RWPE1 (cell line): Measurements from ENCODE around the gene POLR2J2.
"Not testable (repeated sequence)": the region's sequence is repeated elsewhere in the genome, so short reads cannot be mapped to it uniquely, and the experiment has no call there.

Experiments
- CTCF ChIA-PET: fragments of 350-600 bp; sonication (Branson Sonifier 250); formaldehyde crosslinking; extraction: SDS; loops from one replicate; lab custom pipeline; 2021; lab: Yijun Ruan, JAX
- POLR2A ChIA-PET: fragments of 400-600 bp; formaldehyde crosslinking; extraction: SDS; loops from one replicate; lab custom pipeline; 2020; ENCODE audit warnings: antibody characterized with exemption; ENCODE audit not compliant: low non-redundant PET; lab: Yijun Ruan, JAX
- DNase-seq: peaks from one replicate; pipeline ENCODE4 v3.0.0; 2012; ENCODE audit warnings: low spot score
- H3K27ac ChIP-seq: fragments of 450-650 bp; 2 replicates; pipeline ENCODE4 v1.5.1; 2017
- TF ChIP-seq, protein P1 (sequence below): fragments of 450-650 bp; conservative IDR thresholded peaks from 2 replicates; pipeline ENCODE4 v1.5.1; 2017; ENCODE audit warnings: low read depth, mild to moderate bottlenecking

The POLR2J2 gene

DNA sequence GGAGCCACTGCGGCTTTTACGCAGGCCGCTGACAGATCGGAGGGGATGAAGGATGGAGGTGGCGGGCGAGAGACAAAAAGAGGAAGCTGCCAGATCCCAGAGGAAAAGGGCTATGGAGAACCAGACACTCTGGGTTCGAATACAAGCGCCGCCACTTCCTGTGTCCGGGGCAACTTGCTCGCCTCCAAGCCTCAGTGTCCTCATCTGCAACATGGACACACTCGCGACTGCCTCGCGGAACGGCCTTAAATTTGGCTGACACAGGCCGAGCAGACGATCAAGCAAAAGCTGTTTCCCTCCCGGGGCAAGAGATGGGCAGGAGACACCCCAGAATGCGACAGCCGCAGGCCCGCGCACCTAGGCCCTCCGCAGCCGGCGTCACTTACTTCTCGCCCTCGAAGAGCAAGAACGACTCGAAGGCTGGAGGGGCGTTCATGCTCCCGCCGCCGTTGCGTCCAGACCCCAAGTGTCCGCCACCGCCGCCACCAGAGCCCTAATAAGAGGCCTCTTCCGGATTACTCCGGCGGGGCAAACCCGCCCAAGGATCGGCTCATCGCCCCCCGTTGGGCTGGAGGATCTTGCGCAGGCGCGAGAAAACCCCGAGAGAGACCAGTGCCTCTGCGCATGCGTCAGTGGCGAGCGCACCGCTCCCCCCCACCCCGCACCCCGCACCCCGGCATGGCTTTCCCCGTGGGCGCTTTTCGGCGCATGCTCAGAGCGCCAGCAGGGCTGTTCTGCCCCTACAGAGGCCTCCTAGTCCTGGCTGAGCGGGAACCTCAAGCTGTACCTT is at the start of gene POLR2J2:
Gene POLR2J2 (minus strand): TSS at position 498 of the 790 bp plus-strand sequence. CDS start 62 bp downstream, at position 436.
- peak within 1 kb of the TSS; percentile 62 for H3K27ac ChIP-seq
- POLR2A ChIA-PET, CTCF ChIA-PET: not testable (repeated sequence)
- TF ChIP-seq, protein P1, sequence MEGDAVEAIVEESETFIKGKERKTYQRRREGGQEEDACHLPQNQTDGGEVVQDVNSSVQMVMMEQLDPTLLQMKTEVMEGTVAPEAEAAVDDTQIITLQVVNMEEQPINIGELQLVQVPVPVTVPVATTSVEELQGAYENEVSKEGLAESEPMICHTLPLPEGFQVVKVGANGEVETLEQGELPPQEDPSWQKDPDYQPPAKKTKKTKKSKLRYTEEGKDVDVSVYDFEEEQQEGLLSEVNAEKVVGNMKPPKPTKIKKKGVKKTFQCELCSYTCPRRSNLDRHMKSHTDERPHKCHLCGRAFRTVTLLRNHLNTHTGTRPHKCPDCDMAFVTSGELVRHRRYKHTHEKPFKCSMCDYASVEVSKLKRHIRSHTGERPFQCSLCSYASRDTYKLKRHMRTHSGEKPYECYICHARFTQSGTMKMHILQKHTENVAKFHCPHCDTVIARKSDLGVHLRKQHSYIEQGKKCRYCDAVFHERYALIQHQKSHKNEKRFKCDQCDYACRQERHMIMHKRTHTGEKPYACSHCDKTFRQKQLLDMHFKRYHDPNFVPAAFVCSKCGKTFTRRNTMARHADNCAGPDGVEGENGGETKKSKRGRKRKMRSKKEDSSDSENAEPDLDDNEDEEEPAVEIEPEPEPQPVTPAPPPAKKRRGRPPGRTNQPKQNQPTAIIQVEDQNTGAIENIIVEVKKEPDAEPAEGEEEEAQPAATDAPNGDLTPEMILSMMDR = peak; percentile 61
- DNase-seq = peak; percentile 91

DNA sequence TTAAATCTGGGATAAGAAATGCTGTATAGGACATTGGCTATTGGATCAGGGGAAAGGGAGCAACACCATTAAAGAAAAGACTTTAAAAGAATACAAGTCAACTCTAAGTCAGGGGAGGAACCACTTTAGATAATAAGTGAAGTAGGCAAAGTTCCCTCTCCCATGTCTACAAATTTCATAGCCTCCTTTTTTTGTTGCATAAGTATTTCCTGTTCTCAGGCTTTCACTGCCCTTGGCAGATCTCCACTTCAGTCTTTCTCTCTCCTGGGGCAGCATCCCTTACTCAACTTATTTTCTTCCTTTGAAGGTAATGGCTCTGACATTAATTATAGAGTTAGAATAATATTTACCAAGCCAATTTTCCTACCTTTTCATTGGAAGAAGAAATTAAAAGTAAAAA is 47.0 kb upstream of the POLR2J2 start:
- POLR2A ChIA-PET, DNase-seq, CTCF ChIA-PET, H3K27ac ChIP-seq: not testable (repeated sequence)

DNA sequence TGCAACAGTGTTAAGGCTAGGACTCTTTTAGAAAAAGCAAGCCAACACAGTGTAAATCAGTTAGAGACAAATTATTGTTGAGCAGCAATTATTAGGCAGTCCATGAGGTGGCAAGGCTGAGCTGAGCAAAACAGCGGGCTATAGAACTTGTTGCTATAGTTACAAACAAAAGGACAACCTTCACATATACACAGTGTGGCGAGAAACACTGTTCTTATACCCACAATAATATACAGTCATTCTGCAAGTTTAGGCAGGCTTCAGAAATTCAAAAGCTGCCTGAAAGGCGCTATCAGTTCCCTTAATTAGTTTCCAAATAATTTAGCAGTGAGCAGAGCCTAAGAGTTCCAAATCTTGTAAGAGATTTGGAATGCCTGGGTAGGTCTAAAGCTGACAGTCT is 44.3 kb upstream of the POLR2J2 start:
- H3K27ac ChIP-seq, POLR2A ChIA-PET, CTCF ChIA-PET: not testable (repeated sequence)
- TF ChIP-seq, protein P1 = peak; percentile 23; the same call in 1 of the 2 replicates
- peak; percentile 3 for DNase-seq

DNA sequence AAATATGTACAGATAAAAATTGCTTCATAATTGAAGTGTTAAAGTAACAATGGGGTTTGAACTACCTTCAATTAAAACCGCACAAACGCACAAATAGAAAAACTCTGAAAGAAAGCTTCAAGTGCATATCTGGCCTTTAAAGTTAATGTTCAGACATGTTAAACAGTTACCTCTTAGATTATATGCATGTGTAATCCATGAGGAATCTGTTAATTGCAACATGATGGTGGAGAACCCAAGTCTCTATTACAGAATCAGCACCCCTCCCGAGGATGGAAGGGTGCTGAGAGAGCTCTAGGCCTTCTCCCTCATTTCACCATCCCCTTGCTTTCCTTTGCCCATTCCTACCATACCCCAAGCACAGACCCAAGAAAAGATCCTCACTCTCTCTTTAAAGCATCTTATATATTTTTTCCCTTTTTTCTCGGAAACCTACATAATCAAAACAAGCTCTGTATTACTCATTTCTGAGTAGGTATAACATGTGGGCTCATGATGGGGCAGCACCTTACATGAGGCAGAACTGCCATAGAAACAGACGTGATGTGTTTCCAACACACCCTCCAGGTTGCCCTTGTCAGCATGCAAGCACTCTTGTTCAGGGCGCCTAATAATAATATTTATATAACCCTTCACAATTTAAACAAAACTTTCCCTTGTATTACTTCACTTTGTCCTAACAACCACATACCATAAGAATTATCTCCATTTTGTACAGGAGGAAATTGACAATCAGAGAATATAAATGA is 43.5 kb upstream of the POLR2J2 start:
- DNase-seq, H3K27ac ChIP-seq, CTCF ChIA-PET, POLR2A ChIA-PET: not testable (repeated sequence)

- POLR2A ChIA-PET, H3K27ac ChIP-seq, CTCF ChIA-PET, DNase-seq: not testable (repeated sequence)
Measured at GRCh38 chr7:102713691-102714080, 42.2 kb upstream of the POLR2J2 start.

DNA sequence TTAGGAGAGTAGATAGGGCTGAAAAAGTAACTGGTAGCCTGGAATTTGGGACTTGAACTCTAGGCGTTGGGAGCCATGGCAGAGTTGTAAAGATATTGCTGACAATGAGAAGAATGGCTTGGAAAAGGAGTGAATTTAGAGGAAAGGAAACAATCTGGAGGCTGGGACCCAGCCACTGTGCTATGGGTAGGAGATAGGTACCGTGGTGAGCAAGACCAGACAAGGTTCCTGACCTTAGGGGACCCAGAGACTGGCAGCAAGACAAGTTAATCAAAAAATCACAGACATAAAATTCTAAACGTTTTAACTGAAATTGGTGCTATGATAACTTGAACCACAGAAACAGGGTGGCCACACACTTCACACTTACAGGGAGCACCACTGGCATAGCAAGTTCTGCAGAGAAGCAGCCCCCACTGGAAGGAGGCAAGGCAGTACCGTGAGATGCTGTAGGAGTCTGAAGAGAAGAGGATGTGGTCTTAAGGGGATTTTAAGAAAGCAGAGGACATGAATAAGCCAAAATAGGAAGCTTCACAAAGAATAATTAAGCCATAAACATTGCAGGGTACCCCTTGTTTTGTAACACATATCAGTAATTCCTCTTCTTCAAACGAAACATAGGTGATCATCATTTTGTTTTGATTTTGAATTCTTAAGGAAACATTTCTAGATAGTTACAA is 41.7 kb upstream of the POLR2J2 start:
- DNase-seq, CTCF ChIA-PET, POLR2A ChIA-PET: not testable (repeated sequence)
- peak overlapping the region; percentile 59; the same call in 1 of the 2 replicates for H3K27ac ChIP-seq

DNA sequence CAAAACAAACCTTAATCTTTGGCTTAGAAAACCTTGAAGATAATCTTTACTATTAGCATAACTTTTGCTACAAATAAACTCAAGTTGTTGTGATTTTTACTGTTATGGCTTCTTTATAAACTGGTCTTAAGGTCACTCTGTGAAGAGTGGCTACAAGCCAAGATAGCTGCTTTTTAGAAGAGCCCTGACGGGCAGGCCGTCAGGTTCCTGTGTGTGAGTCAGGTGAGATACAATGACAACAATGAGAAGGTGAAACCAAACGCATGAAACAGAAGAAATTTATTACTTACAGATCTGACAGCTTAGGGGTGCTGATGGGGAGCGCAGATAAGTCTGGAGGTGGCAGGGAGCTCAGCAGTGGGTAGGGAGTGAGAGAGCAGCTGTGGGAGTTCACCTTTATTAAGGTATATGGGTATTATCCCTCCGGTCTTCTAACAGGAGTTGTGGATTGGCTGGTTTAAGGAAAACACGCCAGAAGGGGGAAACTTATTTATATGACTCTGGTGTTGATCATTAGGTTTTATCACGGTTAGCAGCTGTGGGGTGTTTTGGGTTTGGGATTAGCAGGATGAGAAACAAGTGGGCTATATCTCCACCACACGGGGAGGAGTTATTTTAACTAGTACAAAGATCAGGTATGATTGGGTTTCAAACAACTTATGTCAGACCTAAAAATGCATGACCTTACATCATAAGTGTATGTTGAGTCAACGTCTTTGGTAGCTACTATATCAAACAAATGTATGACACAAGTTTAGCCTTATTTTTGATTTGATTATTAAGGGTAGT is 27.7 kb upstream of the POLR2J2 start:
- H3K27ac ChIP-seq, CTCF ChIA-PET, POLR2A ChIA-PET: not testable (repeated sequence)
- DNase-seq = peak; percentile 5

- DNase-seq, CTCF ChIA-PET, H3K27ac ChIP-seq, POLR2A ChIA-PET: not testable (repeated sequence)
Measured at GRCh38 chr7:102697642-102698512, 26.4 kb upstream of the POLR2J2 start.

DNA sequence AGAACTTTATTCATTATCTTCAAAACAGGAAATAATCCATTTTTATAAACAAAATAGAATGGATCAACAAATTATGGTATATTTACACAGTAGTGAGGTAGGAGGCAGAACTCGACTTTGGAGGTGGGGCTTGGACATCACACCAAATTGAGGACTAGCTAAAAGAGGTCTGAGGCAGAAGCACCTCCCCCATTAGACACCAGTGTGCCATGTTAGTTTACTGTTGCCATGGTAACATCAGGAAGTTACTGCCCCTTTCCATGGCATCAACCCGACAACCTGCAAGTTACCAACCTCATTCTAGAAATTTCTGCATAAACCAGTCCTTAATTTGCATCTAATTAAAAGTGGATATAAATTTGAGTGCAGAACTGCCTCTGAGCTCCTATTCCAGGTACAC is 24.5 kb upstream of the POLR2J2 start:
- POLR2A ChIA-PET, CTCF ChIA-PET, H3K27ac ChIP-seq, DNase-seq: not testable (repeated sequence)

DNA sequence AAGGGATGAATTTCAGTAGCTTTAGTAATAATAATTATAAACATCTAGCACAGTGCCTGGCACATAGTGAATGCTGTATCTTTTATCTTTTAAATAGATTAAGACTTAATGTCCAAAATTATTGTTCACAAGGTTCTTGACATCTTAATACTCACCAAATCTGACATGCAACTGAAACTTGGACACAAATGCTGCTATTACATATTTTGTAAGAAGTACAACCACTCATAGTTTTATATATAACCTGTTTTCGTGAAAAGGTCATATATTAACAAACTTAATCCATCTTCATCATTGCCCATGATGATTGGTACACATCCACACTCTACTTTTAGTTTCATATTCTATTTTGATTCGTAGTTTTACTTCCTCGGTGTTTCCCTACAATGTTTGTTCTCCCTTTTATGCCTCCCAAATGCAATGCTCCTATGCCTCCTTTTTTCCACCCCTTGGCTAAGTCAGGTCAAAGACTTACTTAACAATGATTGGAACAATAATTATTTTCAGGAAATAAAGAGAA is 23.6 kb upstream of the POLR2J2 start:
- POLR2A ChIA-PET, CTCF ChIA-PET: not testable (repeated sequence)

DNA sequence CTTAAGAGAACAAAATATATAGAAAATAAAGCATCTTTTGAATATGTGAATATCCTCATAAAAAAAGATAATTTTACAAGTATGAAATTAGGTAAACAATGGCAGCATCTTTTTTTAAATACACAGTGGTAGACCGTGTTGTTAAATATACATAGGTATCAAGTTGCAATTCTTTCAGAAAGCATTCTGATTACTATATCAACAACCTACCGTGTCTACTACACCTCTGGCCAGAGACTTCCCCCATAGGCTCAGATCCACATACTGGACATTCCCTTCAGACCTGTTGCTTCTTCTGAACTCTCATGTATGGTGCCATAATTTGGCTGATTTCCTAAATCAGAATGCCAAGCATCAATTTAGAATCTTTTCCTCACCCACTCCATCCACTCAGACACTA is 22.5 kb upstream of the POLR2J2 start:
- POLR2A ChIA-PET, DNase-seq, H3K27ac ChIP-seq, CTCF ChIA-PET: not testable (repeated sequence)

More for the DNA sequence above, 23.6 kb upstream of the POLR2J2 start:
- DNase-seq, H3K27ac ChIP-seq: not testable (repeated sequence)

- POLR2A ChIA-PET, CTCF ChIA-PET, H3K27ac ChIP-seq, DNase-seq: not testable (repeated sequence)
Measured at GRCh38 chr7:102690602-102691001, 19.1 kb upstream of the POLR2J2 start.
